Suppressor macrophage (primary cell): Measurements from ENCODE around the gene ACSS1.

Experiments
- DNase-seq, 4 experiments: peaks; one replicate each; pipeline ENCODE4 v3.0.0-alpha.2; 2020 to 2022

Gene ACSS1

DNA sequence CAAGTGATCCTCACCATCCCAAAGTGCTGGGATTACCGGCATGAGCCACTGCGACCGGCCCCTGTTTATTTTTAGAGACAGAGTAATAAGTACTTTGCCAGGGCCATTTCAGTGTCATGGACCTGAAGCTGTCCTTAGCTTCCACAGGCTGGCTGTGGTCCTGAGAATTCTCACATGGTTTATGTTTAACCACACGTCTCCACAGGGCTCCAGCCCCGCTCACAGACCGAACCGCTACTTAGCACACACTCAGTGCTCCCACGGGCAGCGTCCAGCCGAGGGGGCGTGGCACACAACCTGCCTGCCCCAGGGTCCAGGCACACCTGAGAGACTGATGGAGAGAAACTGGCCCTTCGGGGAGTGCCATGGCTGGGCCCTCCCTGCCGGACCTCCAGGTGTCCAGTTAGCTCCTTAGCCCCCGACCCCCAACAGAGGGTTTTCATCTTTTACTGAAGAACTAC lies 11.7 kb downstream of the ACSS1 start:
- no peak for DNase-seq

DNA sequence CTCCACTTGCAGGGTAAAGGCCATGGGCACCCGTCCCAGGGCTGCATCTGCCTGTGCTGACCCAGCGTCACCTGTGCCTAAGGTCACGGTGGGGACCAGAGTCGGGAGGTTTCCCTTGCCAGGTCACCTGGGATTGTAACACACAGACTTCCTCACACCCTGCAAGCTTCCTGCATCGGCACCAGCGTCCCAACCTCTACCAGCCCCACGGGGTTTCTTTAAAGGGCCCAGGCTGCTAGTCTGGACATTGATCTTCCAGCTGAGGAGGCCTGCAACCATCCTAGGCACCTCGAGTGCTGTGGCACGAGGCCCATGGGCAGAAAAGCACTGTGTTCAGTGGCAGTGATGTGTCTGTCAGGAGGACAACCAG lies 12.6 kb downstream of the ACSS1 start:
- DNase-seq = no peak

DNA sequence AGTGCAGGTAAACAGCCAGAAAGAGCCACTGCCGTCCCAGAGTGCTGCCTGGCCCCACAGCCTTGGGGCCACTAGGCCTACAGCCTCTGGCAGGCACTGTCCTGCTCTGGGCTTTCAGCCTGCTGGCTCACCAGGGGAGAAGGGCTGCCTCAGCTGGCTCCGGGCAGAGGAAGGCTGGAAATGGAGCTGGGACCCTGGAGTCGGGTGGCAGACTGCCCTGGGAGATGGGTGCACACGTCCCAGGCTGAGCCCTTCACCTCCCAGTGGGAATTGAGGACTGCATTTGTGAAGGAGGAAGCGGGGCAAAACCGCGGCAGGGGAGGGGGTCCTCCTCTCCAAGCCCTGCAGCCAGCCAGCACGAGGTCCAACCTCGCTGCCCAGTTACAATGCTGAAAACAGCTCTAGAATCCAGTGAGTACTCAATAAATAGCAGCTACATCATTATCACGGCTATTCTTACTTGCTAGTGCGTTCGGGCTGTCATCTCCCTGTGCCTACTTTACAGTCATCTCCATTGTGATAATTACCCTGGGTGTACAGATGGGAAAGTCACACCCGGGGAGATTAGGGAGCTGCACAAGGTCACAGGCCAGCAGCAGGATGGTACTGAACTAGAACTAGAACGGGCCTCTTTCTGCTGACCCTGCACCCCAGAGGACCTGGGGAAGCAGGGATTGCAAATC lies 13.1 kb downstream of the ACSS1 start:
- DNase-seq = no peak

DNA sequence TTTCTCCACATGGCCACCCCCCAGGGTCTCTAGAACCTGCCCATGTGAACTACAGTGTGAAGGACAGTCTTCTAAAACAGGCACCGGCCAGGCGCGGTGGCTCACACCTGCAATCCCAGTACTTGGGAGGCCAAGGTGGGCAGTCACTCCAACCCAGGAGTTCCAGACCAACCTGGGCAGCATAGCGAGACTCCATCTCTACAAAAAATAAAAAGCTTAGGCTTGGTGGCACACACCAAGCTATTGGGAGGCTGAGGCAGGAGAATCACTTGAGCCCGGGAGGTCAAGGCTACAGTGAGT lies 13.7 kb downstream of the ACSS1 start:
- DNase-seq = no peak

DNA sequence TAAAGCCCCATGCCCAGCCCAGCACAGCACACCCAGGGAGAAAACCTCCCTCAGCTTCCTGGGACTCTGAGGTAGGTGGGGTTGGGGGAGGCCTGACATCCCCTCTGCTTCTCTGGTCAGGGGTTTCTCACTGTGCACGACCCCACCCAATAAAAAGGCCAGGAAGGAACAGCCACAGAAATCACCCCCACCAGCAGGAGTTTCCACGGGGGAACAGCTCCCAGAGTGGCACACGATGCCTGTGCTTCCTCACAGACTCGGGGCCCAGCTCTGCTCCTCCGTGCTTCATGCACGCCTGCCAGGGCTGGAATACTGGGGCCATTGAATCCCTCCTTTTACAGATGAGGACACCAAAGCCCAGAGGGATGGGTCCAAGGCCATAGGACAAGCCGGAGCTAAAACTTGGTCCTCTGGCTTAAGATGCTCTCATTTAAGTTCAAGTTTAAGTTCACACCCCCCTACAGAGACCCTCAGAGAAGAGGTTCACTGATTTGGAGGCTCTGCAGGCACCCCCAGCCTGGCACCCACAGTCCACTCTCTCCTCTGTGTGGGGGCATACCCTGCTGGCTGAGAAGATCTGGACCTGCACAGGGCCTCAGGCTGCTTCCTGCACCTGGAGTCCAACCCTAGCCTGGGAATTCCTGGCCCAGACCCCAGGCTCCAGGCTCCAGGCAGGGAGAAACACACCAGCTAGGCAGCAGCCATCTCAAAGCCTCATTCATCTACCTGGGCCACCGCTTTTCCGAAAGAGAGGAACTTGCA lies 14.3 kb downstream of the ACSS1 start:
- no peak for DNase-seq

DNA sequence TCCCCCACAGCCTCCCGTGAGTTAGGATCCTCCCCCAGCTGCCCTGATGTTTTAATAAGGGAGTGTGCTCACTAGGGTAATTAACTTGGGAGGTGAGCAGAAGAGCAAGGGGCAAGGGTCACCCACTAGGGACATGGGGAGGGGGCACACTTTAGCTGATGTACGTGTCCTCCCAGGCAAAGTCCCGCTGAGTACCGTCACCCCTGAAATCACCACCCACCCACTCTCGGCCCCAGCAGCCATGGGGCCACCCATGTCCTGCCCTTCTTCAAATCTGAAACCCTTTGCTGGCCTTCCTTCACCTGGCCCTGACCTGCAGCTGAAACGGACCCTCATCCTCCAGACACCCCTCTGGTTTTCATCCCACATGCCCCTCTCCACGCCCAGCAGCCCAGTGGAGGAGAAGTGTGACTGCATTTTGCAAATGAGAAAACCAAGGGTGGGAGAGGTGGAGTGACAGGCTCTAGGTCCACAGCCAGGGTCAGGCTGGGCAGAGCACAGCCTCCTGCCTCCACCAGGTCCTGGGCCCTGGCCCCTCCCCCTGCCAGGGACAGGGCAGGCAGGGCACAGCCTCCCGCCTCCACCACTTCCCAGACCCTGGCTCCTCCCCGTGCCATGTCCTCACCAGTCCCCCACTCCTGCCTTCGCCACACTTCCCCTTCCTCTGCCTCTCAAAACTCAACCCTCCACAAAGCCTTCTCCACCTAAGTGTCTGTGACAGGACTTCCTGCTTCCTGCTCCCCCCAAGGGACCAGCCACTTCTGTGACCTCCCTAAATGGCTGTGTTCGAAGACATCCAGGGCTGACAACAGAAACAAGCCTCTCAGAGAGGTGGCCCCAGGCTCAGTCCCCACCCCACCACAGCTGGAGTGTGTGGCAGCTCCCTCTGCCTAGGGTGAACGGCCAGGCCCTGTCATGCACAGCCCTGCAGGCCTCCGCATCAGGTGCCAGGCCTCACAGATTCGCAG lies 15.1 kb downstream of the ACSS1 start:
- DNase-seq = peak; percentile 78 to 92 (median 89)

DNA sequence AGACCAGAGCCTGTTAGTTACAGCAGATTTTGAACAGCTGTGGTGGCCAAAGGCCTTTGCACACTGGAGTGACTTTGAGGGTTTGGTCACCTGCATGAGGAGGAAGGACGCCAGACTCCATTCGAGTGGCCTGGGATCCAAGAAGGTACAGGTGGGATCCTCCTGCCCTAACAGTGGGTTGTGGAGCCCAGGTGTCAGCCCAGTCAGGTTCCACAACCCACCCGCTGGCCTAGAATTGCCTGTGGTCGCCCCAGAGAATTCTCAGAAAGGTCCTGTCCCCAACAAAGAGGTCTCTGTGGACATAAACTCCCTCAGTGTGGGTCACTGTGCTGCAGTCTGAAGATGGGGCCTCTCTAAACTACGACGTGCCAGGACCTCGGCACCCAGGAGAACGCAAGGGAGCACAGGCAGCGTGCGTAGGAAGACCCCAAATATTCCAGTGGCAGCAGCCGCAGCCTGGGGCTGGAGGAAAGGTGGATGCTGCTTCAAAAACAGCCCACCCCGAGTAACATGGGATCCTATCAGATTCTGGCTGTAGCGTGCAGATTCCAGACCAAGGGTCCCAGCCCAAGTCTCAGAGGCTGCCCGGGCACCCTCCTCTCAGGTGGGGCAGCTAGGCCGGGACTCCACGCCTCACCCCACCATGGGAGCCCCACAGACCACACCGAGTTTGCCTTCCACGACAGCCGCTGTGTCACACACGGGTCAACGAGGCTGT lies 16.0 kb downstream of the ACSS1 start:
- DNase-seq = no peak

DNA sequence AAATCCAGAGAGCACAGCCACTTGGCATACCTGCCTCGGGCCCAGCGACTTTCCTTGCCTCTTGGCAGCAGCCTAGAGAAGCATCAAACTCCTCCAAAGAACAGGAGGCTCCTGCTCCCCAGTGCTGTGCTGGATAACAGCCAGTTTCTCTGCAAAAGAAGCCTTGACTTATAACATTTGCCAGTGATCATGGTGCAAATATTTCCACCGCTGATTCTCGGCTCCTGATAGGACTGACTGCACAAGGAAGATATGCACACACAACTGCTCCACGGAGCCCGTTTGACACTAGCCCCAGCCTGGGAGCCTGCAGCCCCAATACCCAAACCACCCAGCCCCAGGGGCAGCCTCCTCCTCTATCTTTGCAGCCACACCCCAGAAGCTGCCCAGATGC lies 17.5 kb downstream of the ACSS1 start:
- DNase-seq = no peak

DNA sequence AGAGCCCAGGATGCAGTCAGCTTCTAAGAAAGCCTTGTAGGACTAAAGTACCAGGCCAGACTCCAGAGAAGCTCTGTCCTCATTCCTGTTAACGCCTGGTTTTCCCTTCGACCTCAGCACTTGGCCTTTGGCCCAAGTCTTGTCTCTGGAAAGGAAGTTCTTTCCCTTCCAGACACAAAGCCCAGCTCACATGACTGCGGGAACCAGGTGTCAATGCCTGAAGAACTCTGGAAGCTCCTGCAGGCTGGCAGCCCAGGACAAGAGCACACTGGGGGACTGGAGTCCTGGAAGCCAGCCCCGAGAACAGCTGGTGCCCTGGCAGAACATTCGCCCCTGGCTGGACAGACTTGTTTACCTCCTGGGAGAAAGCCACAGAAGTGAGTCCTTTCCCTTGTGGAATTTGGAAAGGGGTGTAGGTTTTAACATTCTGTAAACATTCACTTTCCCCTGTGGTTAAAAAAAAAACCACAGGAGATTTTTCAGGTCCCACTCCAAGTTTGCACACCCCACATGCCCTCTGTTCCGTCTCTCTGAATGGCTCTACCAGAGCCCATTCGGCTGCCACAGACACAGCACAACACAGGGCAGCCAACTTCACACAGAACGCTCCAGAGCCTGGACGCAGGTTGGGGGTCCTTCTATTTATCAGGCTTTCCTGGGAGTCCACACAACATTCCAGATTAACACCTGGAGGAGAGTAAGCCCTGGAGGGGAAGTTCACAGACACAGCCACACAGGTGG lies 18.1 kb downstream of the ACSS1 start:
- no peak for DNase-seq

DNA sequence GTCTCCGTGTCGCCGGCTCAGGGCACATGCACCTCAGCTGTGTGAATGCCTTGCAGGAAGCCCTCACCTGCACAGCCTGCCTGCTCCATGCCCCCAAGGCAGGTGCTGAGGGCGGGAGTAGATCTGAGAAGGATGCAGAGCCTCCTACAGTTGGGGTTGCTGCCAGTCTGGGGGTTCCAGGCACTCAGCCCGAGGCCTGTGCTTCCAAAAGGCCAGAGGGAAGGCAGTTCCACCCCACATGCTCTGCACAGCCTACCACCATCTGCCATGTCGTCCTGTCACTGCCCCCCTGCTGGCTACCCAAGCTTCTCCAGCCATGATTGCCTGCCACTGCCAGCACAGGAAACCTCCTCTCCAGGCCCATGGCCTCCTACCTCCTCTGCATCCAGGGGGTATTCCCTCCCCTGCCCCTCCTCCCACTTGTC lies 19.3 kb downstream of the ACSS1 start:
- no peak for DNase-seq

DNA sequence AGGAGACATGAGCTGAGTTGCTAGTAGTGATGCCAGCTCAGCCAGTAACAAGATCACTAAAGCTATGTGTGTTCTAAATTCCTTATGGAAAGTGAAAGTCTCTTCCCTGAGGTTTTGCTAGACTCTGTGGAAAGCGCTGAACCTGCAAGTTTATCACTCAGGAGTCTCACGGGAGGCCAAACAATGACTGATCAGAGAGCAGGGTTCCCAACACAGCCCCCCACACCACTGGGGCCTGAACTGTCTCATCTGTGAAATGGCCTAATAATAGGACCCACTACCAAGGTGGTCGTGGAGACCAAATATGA lies 19.9 kb downstream of the ACSS1 start:
- no peak for DNase-seq

DNA sequence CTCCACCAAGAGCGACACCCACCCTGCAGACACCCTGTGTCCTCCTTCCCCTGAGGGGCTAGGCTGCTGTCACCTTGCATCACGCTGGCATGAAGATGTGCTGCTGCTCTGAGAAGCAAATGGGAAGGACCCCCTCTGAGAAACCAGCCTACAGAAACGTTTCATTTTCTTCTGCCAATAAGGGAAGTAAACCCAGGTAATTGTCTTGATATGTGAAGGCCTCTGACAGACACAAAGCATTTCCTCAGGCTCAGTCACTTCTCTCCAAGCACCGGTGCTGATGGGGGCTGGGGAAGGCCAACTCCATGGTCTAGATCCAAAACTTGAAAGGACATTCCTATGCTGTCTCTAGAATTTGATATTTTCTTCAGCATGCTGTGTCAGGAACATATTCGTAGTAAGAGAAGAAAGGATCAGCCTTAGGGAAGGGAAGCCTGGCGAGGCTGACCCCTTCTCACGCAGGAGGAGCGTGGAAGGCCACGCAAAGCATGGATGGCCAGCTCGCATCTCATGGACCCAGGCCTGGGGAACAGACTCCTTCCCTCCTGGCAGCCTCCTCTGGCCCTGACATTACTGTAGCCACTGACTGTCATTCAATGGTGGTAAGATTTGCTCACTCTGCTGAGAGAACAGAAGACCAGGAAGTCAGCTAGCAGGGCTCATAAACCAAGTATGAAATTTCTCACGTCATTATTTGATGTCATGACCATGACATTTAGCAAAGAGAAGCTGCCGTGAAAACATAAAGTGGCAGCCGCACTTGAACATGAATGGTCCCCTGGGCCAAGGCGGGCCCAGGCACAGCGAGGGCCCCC lies 20.4 kb downstream of the ACSS1 start:
- DNase-seq = no peak

DNA sequence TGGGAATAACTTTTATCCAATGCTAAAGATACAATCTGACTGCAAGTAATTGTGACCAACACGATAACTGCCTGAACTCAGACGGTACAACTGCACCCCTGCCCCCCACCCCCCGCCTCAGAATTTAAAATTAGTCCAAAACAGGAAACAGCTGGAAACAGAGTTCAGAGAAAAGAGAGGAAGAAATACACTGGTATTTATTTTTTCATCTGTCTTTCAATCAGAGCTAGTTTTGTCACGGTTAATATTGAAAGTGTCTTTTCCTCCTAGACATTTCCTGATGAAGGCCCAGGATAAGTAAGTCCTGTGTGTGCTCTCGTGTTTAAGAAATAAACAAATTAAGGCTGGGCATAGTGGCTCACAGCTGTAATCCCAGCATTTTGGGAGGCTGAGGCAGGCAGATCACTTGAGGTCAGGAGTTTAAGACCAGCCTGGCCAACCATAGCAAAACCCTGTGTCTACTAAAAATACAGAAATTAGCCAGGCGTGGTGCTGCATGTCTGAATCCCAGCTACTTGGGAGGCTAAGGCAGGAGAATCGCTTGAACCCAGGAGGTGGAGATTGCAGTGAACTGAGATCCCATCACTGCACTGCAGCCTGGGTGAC lies 21.5 kb downstream of the ACSS1 start:
- no peak for DNase-seq

DNA sequence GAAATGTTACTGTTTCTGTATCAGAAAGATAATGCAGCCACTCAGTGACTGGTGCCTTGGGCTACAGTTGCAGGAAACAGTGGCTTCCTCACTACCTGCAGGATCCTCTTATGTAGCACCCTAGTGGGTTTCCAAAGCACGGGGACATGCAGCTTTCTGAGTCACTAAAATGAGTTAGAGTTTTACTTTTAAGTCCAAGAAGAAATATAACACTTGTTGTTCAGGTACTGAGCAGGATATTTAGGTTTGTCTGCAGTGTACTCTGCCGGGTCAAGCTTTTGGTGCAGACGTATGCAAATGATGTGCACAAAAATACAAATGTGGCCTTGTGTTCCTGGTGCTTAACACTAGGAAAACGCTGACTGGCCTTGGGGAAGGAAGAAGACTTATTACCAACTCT lies 22.0 kb downstream of the ACSS1 start:
- peak in 1 of 4 experiments; percentile 14 for DNase-seq

DNA sequence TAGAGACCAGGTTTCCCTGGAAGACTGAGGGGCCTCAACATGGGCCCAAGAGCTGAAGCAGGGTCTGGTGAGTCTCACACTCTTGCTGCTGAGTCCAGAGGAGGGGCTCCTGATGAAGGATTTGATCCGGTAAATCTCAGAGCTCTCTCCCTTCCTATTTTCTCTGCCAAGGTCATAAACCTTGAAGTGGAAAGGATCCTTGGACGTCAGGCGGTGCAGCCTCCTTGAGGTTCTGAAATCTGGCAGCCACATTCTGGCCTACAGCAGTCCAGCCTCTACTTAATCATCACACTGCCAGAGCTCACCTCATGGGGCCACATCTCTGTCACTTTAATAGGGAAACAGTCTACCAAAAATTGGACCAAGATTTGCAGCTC lies 24.0 kb downstream of the ACSS1 start:
- DNase-seq = no peak

DNA sequence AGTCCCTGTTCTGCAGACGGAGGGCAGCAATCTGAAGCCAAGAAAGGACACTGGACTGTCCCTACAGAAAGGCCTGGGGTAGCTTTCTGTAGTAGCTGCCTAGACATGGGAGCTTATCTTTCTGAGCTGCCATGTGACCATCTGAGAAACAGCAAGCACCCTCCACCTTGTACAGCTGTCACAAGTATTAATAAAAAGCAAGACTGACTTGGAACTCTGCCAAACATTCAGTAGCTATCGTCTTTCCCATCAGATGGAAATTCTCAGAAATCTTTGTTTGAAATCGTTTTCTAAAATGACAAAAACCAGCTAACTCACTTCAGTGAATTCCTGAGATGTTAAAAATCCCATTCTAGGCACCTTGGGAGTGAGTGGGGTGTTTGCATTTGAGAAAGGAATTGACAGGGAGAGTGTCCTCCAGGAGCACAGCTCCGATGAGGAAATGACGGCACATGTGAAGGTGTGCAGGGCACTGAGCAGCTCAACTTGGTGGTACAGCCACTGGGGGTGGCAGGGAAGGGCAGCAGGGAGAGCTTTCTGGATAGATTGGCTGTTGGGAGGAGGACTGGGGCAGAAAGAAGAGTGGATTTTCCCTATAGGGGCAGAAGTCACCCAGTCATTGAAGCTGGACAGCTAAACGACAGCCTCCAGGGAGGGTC lies 24.5 kb downstream of the ACSS1 start:
- DNase-seq = no peak

DNA sequence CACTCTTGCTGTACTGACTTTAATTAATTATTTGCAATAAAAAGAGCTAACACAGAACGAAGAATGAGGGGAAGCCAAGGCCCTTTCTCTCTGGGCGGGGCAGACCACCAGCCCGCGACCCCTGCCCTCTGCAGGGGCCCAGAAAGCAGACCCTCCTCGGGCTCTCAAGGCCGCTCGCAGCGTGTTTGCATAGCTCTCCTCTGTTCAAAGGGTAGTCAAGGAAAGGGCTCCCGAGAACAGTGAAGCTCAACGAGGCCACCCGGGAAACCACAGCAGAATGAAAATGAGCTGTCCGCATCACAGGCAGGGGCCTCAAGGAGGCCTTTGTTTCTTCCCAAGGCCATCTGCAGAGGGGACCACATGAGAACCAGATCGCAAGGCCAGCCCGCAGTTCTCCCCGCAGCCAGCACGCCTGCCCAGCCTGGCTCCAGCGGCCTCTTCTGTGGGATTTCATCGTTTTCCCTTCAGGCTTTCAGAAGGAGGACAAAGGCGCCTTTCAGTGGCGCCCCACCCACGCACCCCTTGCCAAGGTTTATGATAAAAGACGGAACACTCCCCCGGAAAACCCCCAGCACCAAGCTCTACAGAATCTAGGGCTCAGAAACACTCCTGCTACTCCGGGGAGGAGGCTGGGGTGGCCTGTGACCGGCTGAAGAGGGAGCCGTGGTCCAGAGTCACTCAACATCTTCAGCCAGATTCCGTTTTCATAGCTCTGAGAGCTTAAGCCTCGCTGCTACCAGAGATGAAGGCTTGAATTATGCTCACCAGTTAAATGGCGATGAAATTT lies 25.3 kb downstream of the ACSS1 start:
- DNase-seq = no peak

DNA sequence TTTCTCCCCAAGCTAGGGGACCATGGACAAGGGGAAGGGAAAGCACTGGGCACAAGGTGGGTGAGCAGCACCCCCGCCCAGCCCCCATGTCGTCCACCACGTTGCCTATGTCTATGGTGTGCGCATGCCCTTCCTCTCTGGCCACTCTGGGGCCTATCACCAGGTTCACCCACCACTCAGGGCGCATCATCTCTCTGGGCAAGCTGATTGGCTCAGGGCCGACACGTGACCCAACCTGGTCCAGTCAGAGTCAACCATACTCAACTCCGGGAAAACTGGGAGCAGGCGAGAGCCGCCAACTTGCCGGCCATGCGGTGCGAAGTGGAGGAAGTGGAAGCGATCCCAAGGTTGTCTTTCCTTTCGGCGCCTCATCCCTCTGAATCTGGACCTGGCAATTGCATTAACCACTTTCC lies 25.9 kb downstream of the ACSS1 start:
- DNase-seq = no peak

DNA sequence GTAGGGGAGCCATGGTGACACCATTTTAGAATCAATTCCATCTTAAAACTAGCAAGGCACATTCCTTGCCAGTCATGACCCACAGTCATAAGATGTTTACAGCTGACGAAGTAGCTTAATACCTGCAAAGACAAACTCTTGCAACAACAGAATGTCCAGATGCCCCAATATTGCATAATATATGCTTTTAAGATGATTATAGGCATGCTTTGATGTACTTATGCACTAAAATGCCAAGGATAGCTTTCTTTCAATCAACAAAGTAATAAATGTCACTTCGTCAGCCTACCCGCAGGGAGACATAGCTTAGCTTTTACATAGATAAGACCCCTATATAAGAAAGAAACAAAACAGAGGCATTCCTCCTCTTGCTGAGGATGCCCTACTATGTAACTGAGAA lies 26.7 kb downstream of the ACSS1 start:
- DNase-seq = no peak
